Stimulated activated CD8-positive, alpha-beta memory T cell treated with anti-CD3 and anti-CD28 coated beads, Interleukin-7, amount 100 ng/mL, for 24 hours (primary cell): Measurements from ENCODE around the gene SLC25A31.

Experiments
- DNase-seq: peaks from one replicate; pipeline ENCODE4 v3.0.0-alpha.2; 2020; ENCODE audit warnings: low read depth

SLC25A31 gene

GRCh38 chr4:127777487-127777886 lies 47.3 kb downstream of the SLC25A31 start:
- no peak for DNase-seq

DNA sequence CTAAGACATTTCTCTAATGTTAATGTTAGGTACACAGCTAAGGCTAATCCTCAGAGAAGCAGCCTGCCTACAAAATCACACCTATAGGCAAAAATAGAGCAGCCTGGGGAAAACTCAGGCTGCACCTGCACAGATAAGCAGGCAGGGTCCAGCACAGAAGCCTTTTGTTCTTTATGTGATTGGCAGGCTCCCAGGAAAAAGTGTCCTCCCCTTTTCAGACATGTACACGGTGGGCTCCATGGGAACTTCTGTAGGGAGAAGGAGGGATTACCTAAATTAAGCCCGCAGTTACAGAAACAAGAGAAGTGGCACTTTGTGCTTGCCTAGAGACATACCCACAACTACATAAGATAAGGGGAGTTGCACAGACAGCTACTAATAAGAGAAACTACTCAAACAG lies 47.9 kb downstream of the SLC25A31 start:
- DNase-seq = no peak

DNA sequence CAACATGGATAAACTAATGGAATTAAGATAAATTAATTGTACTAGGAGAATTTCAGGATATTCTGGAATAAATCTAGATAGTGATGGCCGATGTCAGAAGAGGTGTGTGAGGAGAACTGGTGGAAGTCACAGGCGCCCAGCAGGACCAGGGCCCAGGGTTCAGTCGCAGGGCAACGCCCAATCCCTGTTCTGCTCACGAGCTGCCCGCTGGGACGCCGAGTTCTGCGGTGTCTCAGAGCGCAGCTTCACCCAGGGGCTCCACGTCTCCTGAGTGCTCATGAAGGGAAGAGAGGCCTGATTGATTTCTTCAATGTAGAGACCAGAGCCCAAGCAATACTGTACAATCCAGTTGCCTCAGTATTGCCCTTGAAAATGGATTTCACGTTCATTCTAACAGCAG lies 50.4 kb downstream of the SLC25A31 start:
- no peak for DNase-seq

- no peak for DNase-seq
Observed at GRCh38 chr4:127781300-127782024, 51.3 kb downstream of the SLC25A31 start.

DNA sequence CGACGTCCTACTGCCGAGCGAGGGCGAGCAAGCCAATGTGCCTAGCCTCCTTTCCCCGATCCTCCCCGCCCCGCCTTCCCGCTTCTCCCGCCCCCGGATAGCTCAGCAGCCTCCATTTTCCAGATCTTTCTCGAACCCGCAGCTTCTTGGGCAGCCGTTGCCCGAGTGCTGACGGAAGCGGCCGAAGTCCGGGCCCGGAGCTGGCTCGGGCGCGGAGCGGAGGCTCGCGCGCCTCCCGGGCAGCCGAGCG lies 51.8 kb downstream of the SLC25A31 start:
- peak; percentile 6 for DNase-seq

- peak; percentile 9 for DNase-seq
Observed at GRCh38 chr4:127782275-127783025, 52.2 kb downstream of the SLC25A31 start, which contains the start of gene HSPA4L. Gene HSPA4L (plus strand): TSS chr4:127782322. CDS start chr4:127782551, 229 bp downstream.

GRCh38 chr4:127783026-127783769 lies 53.0 kb downstream of the SLC25A31 start:
- DNase-seq = no peak

DNA sequence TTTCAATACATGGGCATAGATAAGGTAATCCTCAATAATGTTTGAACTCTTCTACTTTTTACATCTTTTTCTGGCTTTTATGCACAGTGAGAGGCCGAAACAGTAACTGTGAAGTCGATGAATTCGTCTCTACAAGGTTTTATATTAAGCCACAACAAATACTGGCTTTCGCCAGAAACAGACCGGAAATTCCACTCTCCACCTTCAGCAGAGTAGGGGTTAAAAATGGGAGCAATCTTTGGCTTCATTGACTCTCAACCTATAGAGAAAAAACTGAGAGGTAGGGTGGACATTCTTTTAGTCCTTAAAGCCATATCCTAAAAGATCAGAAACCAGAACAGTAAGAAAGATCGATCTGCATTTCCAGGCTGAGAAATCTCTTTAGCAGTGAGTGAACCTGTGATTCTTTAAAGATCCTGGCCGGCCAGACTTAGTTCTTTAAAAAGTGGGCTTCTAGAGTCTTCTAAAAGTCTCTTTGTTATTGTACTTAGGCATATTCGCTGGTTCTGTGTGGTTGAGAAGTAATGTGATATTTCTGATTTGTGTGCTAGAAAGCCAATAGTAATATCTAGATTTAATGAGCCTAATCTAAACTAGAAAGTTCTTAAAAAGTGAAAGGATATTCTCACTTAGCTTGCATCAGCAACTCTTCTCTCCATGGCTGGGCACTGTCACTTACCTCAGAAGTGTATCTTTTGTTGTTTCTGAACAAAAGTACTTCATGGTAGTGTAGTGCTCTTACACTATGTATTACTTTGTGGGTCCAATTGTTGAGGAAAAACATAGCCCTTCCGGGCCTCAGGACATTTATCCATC lies 54.0 kb downstream of the SLC25A31 start:
- no peak for DNase-seq

DNA sequence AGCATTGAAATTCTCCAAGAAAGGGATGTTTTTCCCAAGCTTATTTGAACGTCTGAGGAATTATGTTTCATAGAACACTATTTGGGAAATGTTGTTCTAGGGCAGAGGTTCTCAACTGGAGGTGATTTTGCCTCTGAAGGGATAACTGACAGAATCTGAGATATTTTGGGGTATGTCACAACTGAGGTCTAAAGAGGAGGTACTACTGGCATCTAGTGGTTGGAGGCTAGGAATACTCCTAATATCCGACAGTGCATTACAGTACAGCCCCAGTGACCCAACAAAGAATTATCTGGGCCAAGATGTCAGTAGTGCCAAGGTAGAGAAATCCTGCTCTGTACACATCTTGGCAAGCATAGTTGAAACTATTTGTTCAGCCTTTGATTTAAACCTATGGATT lies 58.3 kb downstream of the SLC25A31 start:
- DNase-seq = no peak

DNA sequence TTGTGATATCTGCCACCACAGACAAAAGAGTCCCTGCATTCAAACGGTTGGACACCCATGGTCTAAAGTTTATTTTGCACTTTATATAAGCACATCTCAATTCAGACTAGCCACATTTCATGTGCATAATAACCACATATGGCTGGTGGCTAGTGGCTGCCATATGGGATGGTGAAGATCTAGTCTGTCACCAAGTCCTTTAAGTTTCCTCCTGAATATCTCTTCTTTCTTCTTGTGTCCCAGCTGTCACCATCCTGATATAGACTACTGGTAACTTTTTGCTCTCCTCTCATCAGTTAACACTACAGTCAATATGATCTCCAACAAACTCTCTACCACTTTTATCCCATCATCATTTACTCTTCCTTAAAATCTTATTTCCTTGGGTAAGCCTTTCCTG lies 61.2 kb downstream of the SLC25A31 start:
- no peak for DNase-seq

- DNase-seq = no peak
Observed at GRCh38 chr4:127793528-127793927, 63.3 kb downstream of the SLC25A31 start.

DNA sequence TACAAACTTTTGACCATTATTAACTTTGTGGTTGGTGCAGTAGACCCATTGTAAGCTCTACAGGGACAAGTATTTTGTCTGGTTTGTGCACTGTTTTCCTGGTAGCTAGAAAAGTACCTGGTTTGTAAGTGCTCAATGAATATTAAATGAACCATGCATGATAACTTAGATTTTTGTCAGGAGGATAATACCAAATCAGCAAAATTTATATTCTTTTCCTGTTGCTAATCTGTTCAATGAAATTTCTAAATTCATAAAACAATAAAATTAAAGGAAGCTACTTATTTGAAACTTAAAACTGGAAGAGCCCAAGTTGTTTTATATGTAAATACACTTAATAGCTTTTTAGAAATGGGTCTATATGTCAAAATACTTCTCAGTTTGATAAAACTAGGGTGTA lies 69.5 kb downstream of the SLC25A31 start:
- no peak for DNase-seq

- DNase-seq = no peak
Observed at GRCh38 chr4:127809173-127809800, 79.1 kb downstream of the SLC25A31 start.

- no peak for DNase-seq
Observed at GRCh38 chr4:127810551-127810950, 80.4 kb downstream of the SLC25A31 start.

- no peak for DNase-seq
Observed at GRCh38 chr4:127822430-127822829, 92.2 kb downstream of the SLC25A31 start.
